Transverse colon (tissue), 4 donors: ENCODE results near the gene FYB1.

Experiments
- EP300 ChIP-seq: sonication (generic); formaldehyde crosslinking; IDR thresholded peaks from one replicate; pipeline ENCODE4 v1.6.1; 2017; ENCODE audit warnings: antibody characterized with exemption, low read depth
- POLR2A ChIP-seq: fragments of 450-650 bp; IDR thresholded peaks from one replicate; pipeline ENCODE4 v1.6.1; 2016; ENCODE audit warnings: antibody characterized with exemption, mild to moderate bottlenecking, moderate library complexity
- POLR2AphosphoS5 ChIP-seq, 3 donors: sonication (generic); formaldehyde crosslinking; IDR thresholded peaks; one replicate each; pipeline ENCODE4 v1.6.1; 2016; ENCODE audit warnings: antibody characterized with exemption in 3 of 3
- TF ChIP-seq, protein P1 (sequence below), 5 experiments: fragments of 200-600 bp in 3 of 5; fragments of 450-650 bp in 2 of 5; sonication (generic) in 3 of 5; IDR thresholded peaks; 1 replicate in 2 of 5; 2 replicates in 3 of 5; pipeline ENCODE4 v1.5.1; 2016 to 2017; ENCODE audit warnings: antibody characterized with exemption in 5 of 5, inconsistent platforms in 3 of 5, mild to moderate bottlenecking in 2 of 5, moderate library complexity in 1 of 5

- TF ChIP-seq EP300: no peak
- TF ChIP-seq, protein P1, sequence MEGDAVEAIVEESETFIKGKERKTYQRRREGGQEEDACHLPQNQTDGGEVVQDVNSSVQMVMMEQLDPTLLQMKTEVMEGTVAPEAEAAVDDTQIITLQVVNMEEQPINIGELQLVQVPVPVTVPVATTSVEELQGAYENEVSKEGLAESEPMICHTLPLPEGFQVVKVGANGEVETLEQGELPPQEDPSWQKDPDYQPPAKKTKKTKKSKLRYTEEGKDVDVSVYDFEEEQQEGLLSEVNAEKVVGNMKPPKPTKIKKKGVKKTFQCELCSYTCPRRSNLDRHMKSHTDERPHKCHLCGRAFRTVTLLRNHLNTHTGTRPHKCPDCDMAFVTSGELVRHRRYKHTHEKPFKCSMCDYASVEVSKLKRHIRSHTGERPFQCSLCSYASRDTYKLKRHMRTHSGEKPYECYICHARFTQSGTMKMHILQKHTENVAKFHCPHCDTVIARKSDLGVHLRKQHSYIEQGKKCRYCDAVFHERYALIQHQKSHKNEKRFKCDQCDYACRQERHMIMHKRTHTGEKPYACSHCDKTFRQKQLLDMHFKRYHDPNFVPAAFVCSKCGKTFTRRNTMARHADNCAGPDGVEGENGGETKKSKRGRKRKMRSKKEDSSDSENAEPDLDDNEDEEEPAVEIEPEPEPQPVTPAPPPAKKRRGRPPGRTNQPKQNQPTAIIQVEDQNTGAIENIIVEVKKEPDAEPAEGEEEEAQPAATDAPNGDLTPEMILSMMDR (IDR thresholded peaks at IDR 0.05): no peak
- TF ChIP-seq POLR2A: no peak
- no peak for TF ChIP-seq POLR2AphosphoS5 (IDR thresholded peaks at IDR 0.05)
Measured at GRCh38 chr5:39100851-39101396, 118.4 kb downstream of the FYB1 start.
